Measurements from ENCODE around the gene HIGD2A.
"Not testable (repeated sequence)": the region's sequence is repeated elsewhere in the genome, so short reads cannot be mapped to it uniquely, and the experiment has no call there.

Gene HIGD2A

GRCh38 chr5:176396330-176396729 lies 7.8 kb downstream of the HIGD2A start:
- DNase-seq = no peak

GRCh38 chr5:176397736-176398420 lies 9.3 kb downstream of the HIGD2A start:
- no peak for DNase-seq

- DNase-seq = no peak
Measured at GRCh38 chr5:176400382-176401156, 12.0 kb downstream of the HIGD2A start.

GRCh38 chr5:176401281-176402205 lies 13.0 kb downstream of the HIGD2A start:
- DNase-seq = no peak

- no peak for DNase-seq
Measured at GRCh38 chr5:176405656-176406435, 17.3 kb downstream of the HIGD2A start.

GRCh38 chr5:176406436-176407052 lies 18.0 kb downstream of the HIGD2A start:
- no peak for DNase-seq

- DNase-seq = no peak
Measured at GRCh38 chr5:176407456-176408251, 19.1 kb downstream of the HIGD2A start.

GRCh38 chr5:176408252-176408573 lies 19.7 kb downstream of the HIGD2A start:
- not testable (repeated sequence) for DNase-seq

- no peak for DNase-seq
Measured at GRCh38 chr5:176408590-176408989, 20.0 kb downstream of the HIGD2A start.

- DNase-seq = no peak
Measured at GRCh38 chr5:176409765-176410164, 21.2 kb downstream of the HIGD2A start.

GRCh38 chr5:176410486-176411180 lies 22.1 kb downstream of the HIGD2A start:
- DNase-seq = no peak

GRCh38 chr5:176412517-176413254 lies 24.1 kb downstream of the HIGD2A start:
- no peak for DNase-seq

GRCh38 chr5:176413255-176413565 lies 24.7 kb downstream of the HIGD2A start:
- DNase-seq = no peak

- DNase-seq = no peak
Measured at GRCh38 chr5:176413709-176414191, 25.2 kb downstream of the HIGD2A start.

- DNase-seq = no peak
Measured at GRCh38 chr5:176414704-176415103, 26.2 kb downstream of the HIGD2A start.

GRCh38 chr5:176415240-176415951 lies 26.8 kb downstream of the HIGD2A start:
- no peak for DNase-seq

- DNase-seq = peak; percentile 63 to 71
Measured at GRCh38 chr5:176415952-176416924, 27.7 kb downstream of the HIGD2A start, which contains the start of gene CLTB. Gene CLTB (minus strand): TSS chr5:176416539. CDS start chr5:176416363, 176 bp downstream.

- no peak for DNase-seq
Measured at GRCh38 chr5:176416965-176417364, 28.4 kb downstream of the HIGD2A start.

Data from Kasumi-1 (cell line).